IMR-90 (cell line): Measurements from ENCODE around the gene ARHGAP45. TPM values are rescaled to one million over a fixed set of nuclear protein-coding genes. Genes with fewer than 3 reads are reported as not detected.
"Not testable (repeated sequence)": the region's sequence is repeated elsewhere in the genome, so short reads cannot be mapped to it uniquely, and the experiment has no call there.

Experiments used
- ATAC-seq: fragments of 200-7000 bp; cut with Tn5 transposase; 2 replicates; pipeline ENCODE4 v1.9.1; 2020; ENCODE audit warnings: low read depth, mild to moderate bottlenecking, moderate library complexity
- BruUV-seq: library from RNA; stranded (reverse); fragments of 400-500 nt; replicated peaks from 2 replicates; lab custom pipeline; 2021; lab: Mats Ljungman, UMichigan
- CTCF ChIA-PET: fragments of 300-600 bp; formaldehyde crosslinking; extraction: SDS; loops from one replicate; lab custom pipeline; 2021; ENCODE audit warnings: antibody characterized with exemption; lab: Yijun Ruan, JAX
- POLR2A ChIA-PET: fragments of 300-600 bp; sonication (Branson Sonifier 250); formaldehyde crosslinking; loops from one replicate; lab custom pipeline; 2022; ENCODE audit warnings: antibody characterized with exemption; ENCODE audit not compliant: unreplicated experiment; lab: Charles Lee
- DNase-seq: peaks from one replicate; pipeline ENCODE4 v3.0.0; 2013
- H2AFZ ChIP-seq: replicated peaks from 2 replicates; pipeline ENCODE3; 2013; ENCODE audit warnings: low read length, mild to moderate bottlenecking; ENCODE audit not compliant: poor library complexity
- H2AK5ac ChIP-seq: 2 replicates; pipeline ENCODE4 v1.6.1; 2013; ENCODE audit warnings: low read depth, low read length, inconsistent platforms
- H2AK9ac ChIP-seq: replicated peaks from 2 replicates; pipeline ENCODE3; 2013; ENCODE audit warnings: mild to moderate bottlenecking, low read depth, low read length, moderate library complexity; ENCODE audit not compliant: poor library complexity
- H2BK120ac ChIP-seq: 2 replicates; pipeline ENCODE4 v1.6.1; 2013; ENCODE audit warnings: low read depth, low read length, inconsistent platforms
- H2BK15ac ChIP-seq: 3 replicates; pipeline ENCODE4 v1.6.1; 2013; ENCODE audit warnings: low read depth, low read length, inconsistent platforms
- H2BK20ac ChIP-seq: 2 replicates; pipeline ENCODE4 v1.6.1; 2013; ENCODE audit warnings: low read depth, mild to moderate bottlenecking, inconsistent platforms, low read length, moderate library complexity
- H2BK5ac ChIP-seq: 2 replicates; pipeline ENCODE4 v1.6.1; 2013; ENCODE audit warnings: mild to moderate bottlenecking, low read depth, low read length, inconsistent platforms; ENCODE audit not compliant: poor library complexity, severe bottlenecking
- H3K14ac ChIP-seq: replicated peaks from 2 replicates; pipeline ENCODE4 v1.6.1; 2013; ENCODE audit warnings: low read depth, low read length, inconsistent platforms
- H3K18ac ChIP-seq: 2 replicates; pipeline ENCODE4 v1.6.1; 2013; ENCODE audit warnings: low read depth, low read length, control low read depth
- H3K23ac ChIP-seq: 2 replicates; pipeline ENCODE4 v1.6.1; 2013; ENCODE audit warnings: low read depth, low read length, inconsistent platforms
- H3K27ac ChIP-seq: 2 replicates; pipeline ENCODE4 v1.5.1; 2013; ENCODE audit warnings: mild to moderate bottlenecking, control low read depth, low read length; ENCODE audit not compliant: insufficient read depth
- H3K27me3 ChIP-seq: 2 replicates; pipeline ENCODE4 v1.6.1; 2013; ENCODE audit warnings: low read length; ENCODE audit not compliant: control insufficient read depth, insufficient read depth
- H3K36me3 ChIP-seq: 2 replicates; pipeline ENCODE4 v1.6.1; 2013; ENCODE audit warnings: low read length, mixed read lengths; ENCODE audit not compliant: control insufficient read depth, insufficient read depth
- H3K4ac ChIP-seq: 2 replicates; pipeline ENCODE4 v1.6.1; 2013; ENCODE audit warnings: low read depth, low read length, inconsistent platforms
- H3K4me1 ChIP-seq: 2 replicates; pipeline ENCODE4 v1.6.1; 2013; ENCODE audit warnings: low read length, mixed read lengths; ENCODE audit not compliant: control insufficient read depth, insufficient read depth
- H3K4me2 ChIP-seq: 2 replicates; pipeline ENCODE4 v1.6.1; 2013; ENCODE audit warnings: low read depth, mild to moderate bottlenecking, control low read depth, low read length, moderate library complexity
- H3K4me3 ChIP-seq: 2 replicates; pipeline ENCODE4 v1.5.1; 2013; ENCODE audit warnings: low read depth, mild to moderate bottlenecking, control low read depth, low read length, moderate library complexity; ENCODE audit not compliant: insufficient read depth
- H3K56ac ChIP-seq: 2 replicates; pipeline ENCODE4 v1.6.1; 2013; ENCODE audit warnings: low read length, inconsistent platforms; ENCODE audit not compliant: insufficient read depth; ENCODE audit errors: extremely low read depth
- H3K79me1 ChIP-seq, 2 experiments: 2 replicates each; pipeline ENCODE4 v1.6.1; 2013; ENCODE audit warnings: low read length in 2 of 2, inconsistent platforms in 1 of 2, low read depth in 1 of 2
- H3K9ac ChIP-seq: 2 replicates; pipeline ENCODE4 v1.6.1; 2013; ENCODE audit warnings: low read depth, low read length, control low read depth
- H3K9me1 ChIP-seq: 2 replicates; pipeline ENCODE4 v1.6.1; 2013; ENCODE audit warnings: low read length, inconsistent platforms; ENCODE audit not compliant: insufficient read depth
- H3K9me3 ChIP-seq: 2 replicates; pipeline ENCODE4 v1.6.1; 2013; ENCODE audit warnings: low read length; ENCODE audit not compliant: control insufficient read depth, insufficient read depth
- H4K20me1 ChIP-seq: 2 replicates; pipeline ENCODE4 v1.6.1; 2013; ENCODE audit warnings: low read length, inconsistent platforms; ENCODE audit not compliant: insufficient read depth
- H4K5ac ChIP-seq: 2 replicates; pipeline ENCODE4 v1.6.1; 2013; ENCODE audit warnings: mild to moderate bottlenecking, low read depth, low read length, control low read depth
- H4K8ac ChIP-seq, 2 experiments: 2 replicates each; pipeline ENCODE4 v1.6.1; 2013; ENCODE audit warnings: low read depth in 2 of 2, low read length in 2 of 2, control low read depth in 1 of 2, inconsistent platforms in 1 of 2
- H4K91ac ChIP-seq: 2 replicates; pipeline ENCODE4 v1.6.1; 2013; ENCODE audit warnings: low read depth, low read length, inconsistent platforms; ENCODE audit not compliant: insufficient read depth
- WGBS, 2 experiments: methylation state at CpG; one replicate each; pipeline versions ENCODE4 v1.1.5 to v1.1.7; 2013; ENCODE audit warnings: missing lambda C conversion rate in 2 of 2; ENCODE audit not compliant: insufficient read length in 1 of 2; ENCODE audit errors: extremely low coverage in 2 of 2; 5-methylcytosine and 5-hydroxymethylcytosine counted together
- dilution Hi-C: fragments of 300-500 bp; cut with HindIII; formaldehyde crosslinking; loops from one replicate; pipeline ENCODE4 v1.14.3; 2018; ENCODE audit warnings: low sequenced_read_pairs; ENCODE audit not compliant: unreplicated experiment
- in situ Hi-C: fragments of 300-500 bp; cut with MboI; formaldehyde crosslinking; loops from 3 replicates; pipeline ENCODE4 v1.14.3; 2019; ENCODE audit warnings: low sequenced_read_pairs, inconsistent platforms, mixed read lengths
- intact Hi-C: fragments of 100-400 bp; cut with micrococcal nuclease; formaldehyde crosslinking; loops from 2 replicates; pipeline ENCODE4 v1.10.0; 2022
- polyA plus RNA-seq, 3 experiments: library from polyadenylated mRNA; depleted of rRNA; stranded (reverse); fragments of >200 nt; gene quantifications; 2 replicates each; pipeline ENCODE4 v1.2.3, GENCODE V29; 2012; ENCODE audit warnings: low replicate concordance in 1 of 3
- total RNA-seq: library from RNA; depleted of rRNA; stranded (reverse); fragments of >200 nt; gene quantifications from 2 replicates; pipeline ENCODE4 v1.2.3, GENCODE V29; 2012

The ARHGAP45 gene
- total and polyA plus RNA-seq, 2 of the 4 experiments (the other 2 are of a cell fraction): 1.3 to 1.7 TPM

DNA sequence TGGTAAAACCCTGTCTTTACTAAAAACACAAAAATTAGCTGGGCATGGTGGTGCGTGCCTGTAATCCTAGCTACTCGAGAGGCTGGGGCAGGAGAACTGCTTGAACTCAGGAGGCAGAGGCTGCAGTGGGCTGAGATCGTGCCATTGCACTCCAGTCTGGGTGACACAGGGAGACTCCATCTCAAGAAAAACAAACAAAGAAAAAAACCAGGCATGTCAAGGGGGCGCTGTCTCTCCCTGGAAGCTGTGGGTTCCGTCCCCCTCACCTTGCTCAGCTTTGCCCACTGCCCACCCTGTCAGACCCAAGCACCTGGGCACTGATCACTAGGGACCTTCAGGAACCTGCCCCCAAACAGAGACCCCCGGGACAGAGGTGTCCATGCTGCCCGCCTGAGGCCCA lies 62.1 kb downstream of the ARHGAP45 start:
- CTCF ChIA-PET: interaction anchor here (0.5 kb wide), 1 partner anchor 65 kb away, joined by 3 read pairs; no protein-coding TSS in a partner anchor
- H3K4me3 ChIP-seq, BruUV-seq, POLR2A ChIA-PET, H3K23ac ChIP-seq, H3K27ac ChIP-seq, H3K56ac ChIP-seq, H4K8ac ChIP-seq, H2BK5ac ChIP-seq, H2BK15ac ChIP-seq, intact Hi-C loops, H2BK120ac ChIP-seq, H3K27me3 ChIP-seq, H2AFZ ChIP-seq, H2BK20ac ChIP-seq, H2AK9ac ChIP-seq, in situ Hi-C loops, ATAC-seq, H3K9me1 ChIP-seq, DNase-seq, H3K18ac ChIP-seq, H3K9ac ChIP-seq, dilution Hi-C loops, H3K4ac ChIP-seq, H3K4me2 ChIP-seq, H4K5ac ChIP-seq, H2AK5ac ChIP-seq, H3K14ac ChIP-seq, H4K91ac ChIP-seq, H3K9me3 ChIP-seq: not testable (repeated sequence)
- Histone ChIP-seq H4K20me1 (peaks cover 40% of the 10 kb centered on the region), H3K79me1 (peaks cover 26 to 78% of the 10 kb centered on the region in 2 experiments; a peak in 3 of 4 replicates), H3K4me1 (peaks cover 26% of the 10 kb centered on the region), H3K36me3 (peaks cover 47% of the 10 kb centered on the region)
- 95% methylated on average over 4 of the region's 7 CpGs; no CpG with 5 or more reads in 1 of the 2 experiments for WGBS, 2 experiments
